Measurements from ENCODE around the gene UNC5C. TPM values are rescaled to one million over a fixed set of nuclear protein-coding genes. Genes with fewer than 3 reads are reported as not detected.

UNC5C gene
- total RNA-seq, 2 experiments from 2014 or later = not detected

DNA sequence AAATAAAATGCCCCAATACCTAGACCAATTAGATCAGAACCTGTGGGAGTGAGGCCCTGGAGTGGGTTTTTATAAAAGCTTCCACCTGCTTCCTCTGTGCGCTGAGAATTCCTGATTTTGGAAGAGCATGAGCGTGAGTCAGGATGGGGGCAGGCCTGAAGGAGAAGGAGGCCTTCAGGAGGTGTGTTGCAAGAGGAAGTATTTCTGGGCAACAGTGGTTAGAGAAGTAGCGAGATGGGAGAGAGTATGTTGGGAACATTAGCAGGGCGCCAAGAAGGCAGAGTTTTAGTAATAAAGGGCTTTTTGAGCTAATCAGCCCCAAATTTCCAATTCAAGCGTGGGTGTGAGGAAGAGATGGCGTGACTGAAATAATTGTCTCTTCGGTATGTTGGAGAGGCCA is 349.8 kb downstream of the UNC5C start:
- POLR2A ChIA-PET = interaction anchor here (0.7 kb wide), 1 partner anchor 9 kb away, joined by 3 read pairs; no protein-coding TSS in a partner anchor
- peaks cover 26% of the 10 kb centered on the region for H3K4me1 ChIP-seq (ENCODE audit: insufficient read depth, low read length, poor library complexity, severe bottlenecking)
- CTCF ChIA-PET (ENCODE audit: unreplicated experiment) = no interaction called here
- H3K4me2 ChIP-seq (ENCODE audit: low read length) = no peak overlapping the region
- H3K9me3 ChIP-seq (ENCODE audit: low read length) = no peaks in the 10 kb centered on the region
- DNase-seq (ENCODE audit: low spot score) = no peak
- H2AFZ ChIP-seq (ENCODE audit: low read length) = no peak overlapping the region
- intact Hi-C loops (cut with micrococcal nuclease; ENCODE audit: unreplicated experiment) = no loop called here
- no peaks in the 10 kb centered on the region for H3K36me3 ChIP-seq (ENCODE audit: insufficient read depth, low read length)
- H3K79me2 ChIP-seq (ENCODE audit: insufficient read depth, low read depth, low read length) = no peaks in the 10 kb centered on the region
- no peak for TF ChIP-seq EZH2phosphoT487 (IDR thresholded peaks at IDR 0.05; ENCODE audit: borderline replicate concordance, low read depth, low read length)
- TF ChIP-seq, protein P1, sequence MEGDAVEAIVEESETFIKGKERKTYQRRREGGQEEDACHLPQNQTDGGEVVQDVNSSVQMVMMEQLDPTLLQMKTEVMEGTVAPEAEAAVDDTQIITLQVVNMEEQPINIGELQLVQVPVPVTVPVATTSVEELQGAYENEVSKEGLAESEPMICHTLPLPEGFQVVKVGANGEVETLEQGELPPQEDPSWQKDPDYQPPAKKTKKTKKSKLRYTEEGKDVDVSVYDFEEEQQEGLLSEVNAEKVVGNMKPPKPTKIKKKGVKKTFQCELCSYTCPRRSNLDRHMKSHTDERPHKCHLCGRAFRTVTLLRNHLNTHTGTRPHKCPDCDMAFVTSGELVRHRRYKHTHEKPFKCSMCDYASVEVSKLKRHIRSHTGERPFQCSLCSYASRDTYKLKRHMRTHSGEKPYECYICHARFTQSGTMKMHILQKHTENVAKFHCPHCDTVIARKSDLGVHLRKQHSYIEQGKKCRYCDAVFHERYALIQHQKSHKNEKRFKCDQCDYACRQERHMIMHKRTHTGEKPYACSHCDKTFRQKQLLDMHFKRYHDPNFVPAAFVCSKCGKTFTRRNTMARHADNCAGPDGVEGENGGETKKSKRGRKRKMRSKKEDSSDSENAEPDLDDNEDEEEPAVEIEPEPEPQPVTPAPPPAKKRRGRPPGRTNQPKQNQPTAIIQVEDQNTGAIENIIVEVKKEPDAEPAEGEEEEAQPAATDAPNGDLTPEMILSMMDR (conservative IDR thresholded peaks at IDR 0.05; ENCODE audit: low read length) = no peak
- no peak overlapping the region for H3K4me3 ChIP-seq (ENCODE audit: low read depth, low read length, poor library complexity, severe bottlenecking)
- H3K9me2 ChIP-seq (ENCODE audit: insufficient read depth, low read length) = no peaks in the 10 kb centered on the region
- no TSS peak for BruUV-seq (replicated peaks)
- H3K27ac ChIP-seq (ENCODE audit: low read depth, low read length, poor library complexity, severe bottlenecking) = no peak overlapping the region
- H4K20me1 ChIP-seq (ENCODE audit: insufficient read depth, low read length) = no peaks in the 10 kb centered on the region

- Histone ChIP-seq H4K20me1 (ENCODE audit: insufficient read depth, low read length) (no peaks in the 10 kb centered on the region), H3K9me3 (ENCODE audit: low read length) (no peaks in the 10 kb centered on the region), H3K79me2 (ENCODE audit: insufficient read depth, low read depth, low read length) (no peaks in the 10 kb centered on the region), H3K4me1 (ENCODE audit: insufficient read depth, low read length, poor library complexity, severe bottlenecking) (peaks cover 40% of the 10 kb centered on the region), H3K36me3 (ENCODE audit: insufficient read depth, low read length) (no peaks in the 10 kb centered on the region), H3K9me2 (ENCODE audit: insufficient read depth, low read length) (no peaks in the 10 kb centered on the region), H3K4me2 (ENCODE audit: low read length) (no peak overlapping the region), H3K4me3 (ENCODE audit: low read depth, low read length, poor library complexity, severe bottlenecking) (no peak overlapping the region), H2AFZ (ENCODE audit: low read length) (0 out of 2 replicates have a peak overlapping the region, but pooled peaks have one; percentile 40), H3K27ac (ENCODE audit: low read depth, low read length, poor library complexity, severe bottlenecking) (no peak overlapping the region)
- intact Hi-C loops (cut with micrococcal nuclease; ENCODE audit: unreplicated experiment) = no loop called here
- POLR2A ChIA-PET = interaction anchor here (0.7 kb wide), 2 partner anchors 41 to 1931 kb away, joined by 4 to 7 read pairs; no protein-coding TSS in a partner anchor
- CTCF ChIA-PET (ENCODE audit: unreplicated experiment) = interaction anchor here (0.7 kb wide), 1 partner anchor 9 kb away, joined by 3 read pairs; no protein-coding TSS in a partner anchor
- no TSS peak for BruUV-seq (replicated peaks)
- DNase-seq (ENCODE audit: low spot score) = no peak
- TF ChIP-seq, protein P1 (conservative IDR thresholded peaks at IDR 0.05; ENCODE audit: low read length) = no peak
- TF ChIP-seq EZH2phosphoT487 (IDR thresholded peaks at IDR 0.05; ENCODE audit: borderline replicate concordance, low read depth, low read length) = no peak
Observed at GRCh38 chr4:95197353-95197752, 351.4 kb downstream of the UNC5C start.

DNA sequence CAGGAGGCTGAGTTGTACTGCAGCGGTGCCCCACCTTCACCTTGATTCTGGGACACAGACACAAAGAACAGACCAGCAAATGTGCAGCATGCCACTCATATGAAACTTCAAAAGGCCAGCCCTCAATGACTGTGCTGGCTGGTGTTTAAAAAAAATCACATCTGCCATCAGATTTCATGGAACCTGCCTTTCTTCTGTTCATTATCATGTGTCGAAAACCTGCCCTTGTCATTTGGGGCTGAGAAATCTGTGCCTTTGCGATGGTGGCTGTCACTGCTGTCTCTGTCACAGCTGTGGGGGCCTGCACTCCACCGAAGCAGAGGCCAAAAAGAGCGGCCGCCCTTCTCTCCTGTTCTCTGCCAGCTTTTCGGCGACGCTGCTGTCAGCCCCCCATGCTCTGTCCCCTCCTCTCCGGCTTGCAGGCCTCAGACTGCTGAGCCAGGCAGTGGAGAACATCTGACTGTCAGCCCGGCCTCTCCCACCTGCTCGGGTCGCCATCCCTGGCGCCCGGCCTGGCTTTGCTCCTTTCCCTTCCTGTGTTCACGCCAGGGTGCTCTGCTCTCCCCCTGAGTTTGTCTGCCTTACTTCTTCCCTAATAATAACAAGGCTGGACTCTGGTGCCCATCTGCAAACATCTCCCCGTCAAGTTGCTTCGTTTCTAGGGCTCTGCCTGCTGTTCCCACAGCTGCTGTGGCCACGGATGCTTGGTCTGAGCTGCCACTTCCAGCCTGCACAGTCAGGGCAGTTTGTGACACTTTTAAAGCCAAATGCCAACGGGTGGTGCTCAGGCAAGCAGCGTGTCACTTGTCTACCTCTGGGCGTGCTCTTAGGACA is 355.2 kb downstream of the UNC5C start:
- ChIA-PET CTCF (ENCODE audit: unreplicated experiment) (no interaction called here), POLR2A (no interaction called here)
- TF ChIP-seq, protein P1 (conservative IDR thresholded peaks at IDR 0.05; ENCODE audit: low read length) = no peak
- no peak for TF ChIP-seq EZH2phosphoT487 (IDR thresholded peaks at IDR 0.05; ENCODE audit: borderline replicate concordance, low read depth, low read length)
- DNase-seq (ENCODE audit: low spot score) = peak; percentile 28
- peaks cover 61% of the 10 kb centered on the region for H3K4me1 ChIP-seq (ENCODE audit: insufficient read depth, low read length, poor library complexity, severe bottlenecking)
- BruUV-seq (replicated peaks) = no TSS peak
- no peaks in the 10 kb centered on the region for H3K36me3 ChIP-seq (ENCODE audit: insufficient read depth, low read length)
- no peaks in the 10 kb centered on the region for H4K20me1 ChIP-seq (ENCODE audit: insufficient read depth, low read length)
- H3K4me3 ChIP-seq (ENCODE audit: low read depth, low read length, poor library complexity, severe bottlenecking) = no peak overlapping the region
- H3K9me2 ChIP-seq (ENCODE audit: insufficient read depth, low read length) = no peaks in the 10 kb centered on the region
- H3K79me2 ChIP-seq (ENCODE audit: insufficient read depth, low read depth, low read length) = no peaks in the 10 kb centered on the region
- H3K9me3 ChIP-seq (ENCODE audit: low read length) = no peaks in the 10 kb centered on the region
- intact Hi-C loops (cut with micrococcal nuclease; ENCODE audit: unreplicated experiment) = no loop called here
- 0 out of 2 replicates have a peak overlapping the region, but pooled peaks have one; percentile 35 for H3K4me2 ChIP-seq (ENCODE audit: low read length)
- no peak overlapping the region for H3K27ac ChIP-seq (ENCODE audit: low read depth, low read length, poor library complexity, severe bottlenecking)
- H2AFZ ChIP-seq (ENCODE audit: low read length) = peak overlapping the region; percentile 58
